ENCODE data around the gene P3H3.

The P3H3 gene

DNA sequence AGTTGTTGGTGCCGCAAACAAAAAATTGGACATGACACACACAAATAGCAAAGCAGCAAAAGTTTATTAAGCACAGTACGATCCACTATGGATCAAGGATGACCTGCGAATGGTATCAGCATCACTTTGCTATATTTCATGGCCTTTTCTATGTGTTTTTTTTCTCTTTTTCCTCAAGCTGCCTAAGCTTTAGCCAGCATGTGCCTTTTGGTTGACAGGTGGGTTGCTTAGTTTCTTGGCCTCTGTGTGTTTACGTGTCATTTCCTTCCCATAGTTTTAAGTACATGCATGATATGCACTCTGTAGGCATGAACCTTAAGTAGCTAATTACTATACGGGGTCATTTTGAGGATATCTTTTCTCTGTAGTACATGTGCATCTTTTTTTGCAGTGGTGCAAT is 29.1 kb upstream of the P3H3 start:
- in situ Hi-C loops (cut with MboI; ENCODE audit: low sequenced_read_pairs): no loop called here

DNA sequence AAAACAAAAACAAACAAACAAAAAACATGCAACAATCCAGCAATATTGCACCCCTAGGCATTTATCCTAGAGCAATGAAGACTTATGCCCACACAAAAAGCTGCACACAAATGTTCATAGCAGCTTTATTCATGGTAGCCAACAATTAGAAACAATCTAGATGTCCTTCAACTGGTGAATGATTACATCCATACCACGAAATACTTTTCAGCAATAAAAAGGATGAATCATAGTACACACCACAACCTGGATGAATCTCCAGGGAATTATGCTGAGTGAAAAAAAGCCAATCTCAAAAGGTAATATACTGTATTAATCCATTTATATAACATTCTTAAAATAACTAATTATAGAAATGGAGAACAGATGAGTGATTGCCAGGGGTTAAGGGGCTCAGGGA is 21.0 kb upstream of the P3H3 start:
- in situ Hi-C loops (cut with MboI; ENCODE audit: low sequenced_read_pairs): no loop called here

DNA sequence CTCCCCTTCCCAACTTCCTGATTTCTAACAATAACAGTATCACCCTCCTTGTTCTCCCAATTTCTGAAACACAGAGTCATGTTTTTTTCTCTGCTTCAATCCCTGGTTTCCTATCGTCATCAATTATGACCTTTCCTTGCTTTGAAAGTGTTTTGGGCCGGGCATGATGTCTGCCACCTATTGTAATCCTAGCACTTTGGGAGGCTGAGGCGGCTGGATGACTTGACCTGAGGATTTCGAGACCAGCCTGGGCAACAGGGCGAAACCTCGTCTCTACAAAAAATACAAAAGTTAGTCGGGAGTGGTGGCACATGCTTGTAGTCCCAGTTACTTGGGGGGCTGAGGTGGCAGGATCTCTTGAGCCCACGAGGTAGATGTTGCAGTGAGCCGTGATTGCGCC is 19.2 kb upstream of the P3H3 start:
- in situ Hi-C loops (cut with MboI; ENCODE audit: low sequenced_read_pairs): no loop called here

DNA sequence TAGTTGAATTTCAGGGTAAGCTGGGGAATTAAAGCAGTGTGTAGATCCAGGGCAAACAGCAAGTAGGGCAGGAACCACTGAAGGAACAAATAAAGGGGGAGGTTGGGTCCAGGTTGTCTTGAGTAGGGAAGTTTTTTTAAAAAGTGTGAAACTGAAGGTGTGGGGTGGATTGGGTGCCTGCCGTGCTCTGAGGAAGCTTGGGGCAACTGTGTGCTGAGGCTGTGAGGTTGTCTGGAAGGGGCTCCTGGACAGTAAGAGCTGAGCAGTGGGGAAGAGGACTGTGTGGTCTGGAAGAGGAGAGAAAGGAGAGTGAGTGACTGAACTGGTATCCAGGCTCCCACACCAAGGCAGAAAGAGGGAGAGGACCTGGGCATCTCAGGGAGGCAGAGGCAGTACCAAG is 17.4 kb upstream of the P3H3 start:
- in situ Hi-C loops (cut with MboI; ENCODE audit: low sequenced_read_pairs): no loop called here

DNA sequence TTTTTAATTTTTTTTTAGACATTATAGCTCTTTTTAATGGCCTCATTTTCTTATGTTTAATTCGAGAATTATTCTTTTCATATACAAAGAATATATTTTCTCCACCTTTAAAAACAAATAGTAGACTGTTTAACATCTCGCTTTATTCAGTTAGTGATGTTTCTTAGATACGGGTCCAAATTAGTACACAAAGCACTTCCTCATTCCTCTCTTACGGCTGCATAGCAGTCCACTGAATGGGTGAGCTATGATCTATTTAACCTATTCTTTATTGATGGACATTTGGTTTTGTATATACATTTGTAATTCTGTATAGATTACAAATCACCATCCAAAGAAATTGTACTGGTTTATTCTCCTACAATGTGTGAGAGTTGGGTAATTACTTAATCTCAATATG is 14.8 kb upstream of the P3H3 start:
- in situ Hi-C loops (cut with MboI; ENCODE audit: low sequenced_read_pairs): no loop called here

DNA sequence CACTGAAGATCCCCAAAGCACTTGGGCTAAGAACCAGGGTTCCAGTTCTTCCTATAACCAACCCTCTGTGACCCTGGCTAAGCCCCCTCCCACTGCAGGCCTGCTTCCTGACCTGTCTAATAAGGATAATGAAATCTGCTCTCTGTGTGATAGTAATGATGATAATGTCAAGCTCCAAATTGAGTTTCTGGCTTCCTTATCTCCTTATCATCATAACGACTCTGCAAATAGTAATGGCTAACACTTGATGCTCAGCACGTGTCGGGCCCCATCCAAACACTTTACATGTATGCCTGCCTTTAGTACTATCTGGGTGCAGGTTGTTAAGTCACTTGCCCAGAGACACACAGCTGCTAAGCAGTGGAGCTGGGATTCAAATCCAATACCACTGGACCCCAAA is 11.6 kb upstream of the P3H3 start:
- in situ Hi-C loops (cut with MboI; ENCODE audit: low sequenced_read_pairs): no loop called here

DNA sequence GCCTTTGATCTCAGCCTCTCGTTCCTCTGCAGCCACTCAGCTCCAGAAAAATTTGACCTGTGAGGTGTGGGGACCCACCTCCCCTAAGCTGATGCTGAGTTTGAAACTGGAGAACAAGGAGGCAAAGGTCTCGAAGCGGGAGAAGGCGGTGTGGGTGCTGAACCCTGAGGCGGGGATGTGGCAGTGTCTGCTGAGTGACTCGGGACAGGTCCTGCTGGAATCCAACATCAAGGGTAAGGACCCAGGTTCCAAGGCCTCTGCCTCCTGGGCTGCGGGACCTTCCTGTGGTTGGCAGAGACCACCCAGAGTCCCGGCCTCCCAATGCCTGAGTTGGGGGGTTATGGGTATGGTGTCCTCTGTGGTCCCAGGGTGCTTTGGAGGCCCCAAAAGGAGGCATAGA is 11.1 kb upstream of the P3H3 start:
- in situ Hi-C loops (cut with MboI; ENCODE audit: low sequenced_read_pairs): no loop called here

DNA sequence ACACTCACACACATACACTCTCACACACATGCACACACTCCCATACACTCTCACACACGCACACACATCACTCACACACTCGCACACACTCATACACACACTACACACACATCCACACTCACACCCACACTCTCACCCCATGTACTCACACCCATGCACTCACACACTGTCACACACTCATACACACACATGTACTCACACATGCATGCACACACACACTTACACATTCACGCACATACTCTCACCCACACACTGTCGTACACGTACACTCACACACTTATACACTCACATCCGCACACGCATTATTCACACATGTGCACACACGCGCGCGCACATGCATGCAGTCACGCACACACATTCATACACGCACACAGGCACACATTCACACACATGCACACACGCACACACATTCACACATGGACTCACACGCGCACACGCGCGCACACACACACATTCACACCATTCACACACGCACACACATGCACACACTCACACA is 10.5 kb upstream of the P3H3 start:
- in situ Hi-C loops (cut with MboI; ENCODE audit: low sequenced_read_pairs): no loop called here

DNA sequence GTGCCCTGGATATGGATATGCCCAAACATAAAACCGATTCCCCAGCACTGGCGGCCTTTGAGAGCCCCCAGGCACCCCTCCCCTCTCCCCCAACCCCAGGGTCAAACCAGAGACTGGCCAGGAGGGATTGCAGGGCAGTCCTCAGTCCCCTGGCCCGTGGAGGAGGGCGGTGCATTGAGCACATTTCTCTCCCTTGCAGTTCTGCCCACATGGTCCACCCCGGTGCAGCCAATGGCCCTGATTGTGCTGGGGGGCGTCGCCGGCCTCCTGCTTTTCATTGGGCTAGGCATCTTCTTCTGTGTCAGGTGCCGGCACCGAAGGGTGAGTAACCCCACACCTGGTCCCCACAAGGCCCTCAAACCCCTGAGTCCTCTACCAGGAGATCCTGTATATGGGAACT is 10.0 kb upstream of the P3H3 start:
- in situ Hi-C loops (cut with MboI; ENCODE audit: low sequenced_read_pairs): no loop called here

DNA sequence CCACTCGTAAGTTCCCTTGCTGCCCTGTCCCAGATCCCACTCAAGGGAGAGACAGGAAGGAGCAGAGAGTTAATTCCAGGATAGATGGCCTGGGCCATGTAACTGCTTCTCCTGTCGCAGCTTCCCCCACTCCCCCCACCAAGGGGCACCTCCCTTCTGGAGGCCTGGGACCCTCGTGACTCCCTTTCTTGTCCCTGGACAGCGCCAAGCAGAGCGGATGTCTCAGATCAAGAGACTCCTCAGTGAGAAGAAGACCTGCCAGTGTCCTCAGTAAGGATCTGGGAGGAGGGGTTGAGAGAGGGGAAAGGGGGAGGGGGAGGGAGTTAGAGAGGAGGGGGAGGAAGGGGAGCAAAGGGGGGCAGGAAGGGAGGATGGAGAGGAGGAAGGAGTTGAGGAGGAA is 9.6 kb upstream of the P3H3 start:
- in situ Hi-C loops (cut with MboI; ENCODE audit: low sequenced_read_pairs): no loop called here

DNA sequence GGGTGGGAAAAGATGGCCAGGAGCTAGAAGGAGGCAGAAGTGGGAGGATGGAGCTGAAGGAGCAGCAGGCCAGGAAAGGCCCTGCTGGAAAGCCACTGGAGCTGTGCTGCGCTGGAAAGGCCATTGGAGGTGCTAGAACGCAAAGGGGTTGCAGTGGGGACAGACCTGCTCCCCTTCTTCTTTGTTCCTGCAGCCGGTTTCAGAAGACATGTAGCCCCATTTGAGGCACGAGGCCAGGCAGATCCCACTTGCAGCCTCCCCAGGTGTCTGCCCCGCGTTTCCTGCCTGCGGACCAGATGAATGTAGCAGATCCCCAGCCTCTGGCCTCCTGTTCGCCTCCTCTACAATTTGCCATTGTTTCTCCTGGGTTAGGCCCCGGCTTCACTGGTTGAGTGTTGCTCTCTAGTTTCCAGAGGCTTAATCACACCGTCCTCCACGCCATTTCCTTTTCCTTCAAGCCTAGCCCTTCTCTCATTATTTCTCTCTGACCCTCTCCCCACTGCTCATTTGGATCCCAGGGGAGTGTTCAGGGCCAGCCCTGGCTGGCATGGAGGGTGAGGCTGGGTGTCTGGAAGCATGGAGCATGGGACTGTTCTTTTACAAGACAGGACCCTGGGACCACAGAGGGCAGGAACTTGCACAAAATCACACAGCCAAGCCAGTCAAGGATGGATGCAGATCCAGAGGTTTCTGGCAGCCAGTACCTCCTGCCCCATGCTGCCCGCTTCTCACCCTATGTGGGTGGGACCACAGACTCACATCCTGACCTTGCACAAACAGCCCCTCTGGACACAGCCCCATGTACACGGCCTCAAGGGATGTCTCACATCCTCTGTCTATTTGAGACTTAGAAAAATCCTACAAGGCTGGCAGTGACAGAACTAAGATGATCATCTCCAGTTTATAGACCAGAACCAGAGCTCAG is 8.8 kb upstream of the P3H3 start:
- in situ Hi-C loops (cut with MboI; ENCODE audit: low sequenced_read_pairs): loop anchor here (10.0 kb wide), 1 partner anchor 65 kb away; the partner anchor contains the start of gene MLF2

DNA sequence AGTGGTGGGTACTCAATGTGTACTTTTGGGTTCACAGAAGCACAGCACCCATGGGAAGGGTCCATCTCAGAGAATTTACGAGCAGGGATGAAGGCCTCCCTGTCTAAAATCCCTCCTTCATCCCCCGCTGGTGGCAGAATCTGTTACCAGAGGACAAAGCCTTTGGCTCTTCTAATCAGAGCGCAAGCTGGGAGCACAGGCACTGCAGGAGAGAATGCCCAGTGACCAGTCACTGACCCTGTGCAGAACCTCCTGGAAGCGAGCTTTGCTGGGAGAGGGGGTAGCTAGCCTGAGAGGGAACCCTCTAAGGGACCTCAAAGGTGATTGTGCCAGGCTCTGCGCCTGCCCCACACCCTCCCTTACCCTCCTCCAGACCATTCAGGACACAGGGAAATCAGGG is 8.0 kb upstream of the P3H3 start:
- in situ Hi-C loops (cut with MboI; ENCODE audit: low sequenced_read_pairs): loop anchor here (10.0 kb wide), 1 partner anchor 65 kb away; the partner anchor contains the start of gene MLF2

DNA sequence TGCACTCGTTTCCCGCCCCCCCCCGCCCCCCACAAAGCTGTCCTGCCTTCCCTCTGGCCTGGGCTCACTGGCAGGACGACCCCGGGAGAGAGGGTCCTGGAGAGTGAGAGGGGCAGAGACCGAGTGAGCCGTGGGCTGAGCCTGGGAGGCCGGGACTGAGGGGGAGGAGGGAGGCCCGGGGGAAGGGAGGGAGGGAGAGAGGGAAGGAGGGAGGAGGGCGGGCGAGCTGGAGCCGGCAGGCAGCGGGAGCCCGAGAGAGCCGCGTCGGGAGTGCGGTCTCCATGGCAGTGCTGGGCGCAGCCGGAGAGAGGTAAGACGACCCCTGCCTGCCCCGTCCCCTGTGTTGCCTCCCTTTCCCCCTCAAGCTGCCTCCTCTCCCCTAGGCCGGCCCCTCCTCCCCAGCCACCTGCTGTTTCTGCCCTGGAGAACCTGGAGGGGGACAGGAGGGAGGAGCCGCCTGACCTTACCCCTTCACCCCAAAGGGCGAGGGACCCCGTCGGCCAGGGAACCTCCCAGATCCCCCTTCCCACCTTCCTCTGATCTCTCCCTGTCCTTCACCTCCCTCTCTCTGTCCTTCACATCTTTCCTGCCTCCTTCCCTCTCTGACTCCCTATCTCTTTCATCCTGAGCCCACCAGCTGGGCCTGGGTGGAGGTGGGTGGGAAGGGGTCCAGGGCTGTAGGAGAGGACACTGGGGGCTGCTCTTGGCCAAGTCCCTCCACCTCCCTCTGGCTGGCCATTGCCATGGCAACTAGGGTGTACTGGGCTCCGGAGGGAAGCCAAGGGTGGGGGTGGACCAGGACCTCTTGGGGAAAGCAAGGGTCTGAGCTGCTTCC is 6.4 kb upstream of the P3H3 start, which contains the start of gene GPR162:
Gene GPR162 (plus strand): TSS at position 231 of the 835 bp plus-strand sequence. CDS start 2,078 bp downstream, outside the sequence.
- in situ Hi-C loops (cut with MboI; ENCODE audit: low sequenced_read_pairs): loop anchor here (10.0 kb wide), 1 partner anchor 67 kb away; the partner anchor contains the start of gene MLF2

DNA sequence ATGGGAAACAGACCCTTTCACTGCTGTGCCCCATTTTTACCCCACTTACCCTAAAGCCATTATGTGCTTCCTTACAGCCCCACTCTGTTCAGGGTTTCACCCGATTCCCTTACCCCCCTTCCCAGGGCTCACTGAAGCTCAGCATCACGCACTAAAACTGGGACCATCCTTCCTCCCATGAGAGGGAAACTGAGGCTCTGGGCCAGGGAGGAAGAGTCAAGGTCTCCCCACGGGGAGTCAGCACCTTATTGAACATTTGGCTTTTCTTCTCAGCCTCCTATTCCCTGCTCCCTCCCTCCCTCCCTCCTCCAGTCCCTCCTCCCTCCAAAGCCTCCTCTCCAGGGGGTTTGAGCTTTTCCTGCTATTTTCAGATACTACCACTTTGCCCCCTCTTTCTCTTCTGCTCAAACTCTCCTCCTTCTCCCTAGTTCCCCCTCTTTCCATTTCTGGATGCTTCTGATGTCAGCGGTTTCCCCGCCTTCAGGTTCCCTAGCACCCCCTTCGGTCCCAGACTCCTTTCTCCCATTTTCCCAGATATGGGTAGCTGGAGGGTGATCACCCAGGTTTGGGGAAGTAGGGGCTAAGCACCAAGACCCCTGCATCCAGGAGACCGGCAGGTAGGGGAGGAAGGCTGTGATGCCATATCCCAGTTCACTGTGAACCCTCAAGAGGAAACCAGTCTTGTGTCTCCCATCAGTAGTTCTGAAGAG is 5.6 kb upstream of the P3H3 start:
- in situ Hi-C loops (cut with MboI; ENCODE audit: low sequenced_read_pairs): loop anchor here (10.0 kb wide), 1 partner anchor 68 kb away; the partner anchor contains the start of gene MLF2

DNA sequence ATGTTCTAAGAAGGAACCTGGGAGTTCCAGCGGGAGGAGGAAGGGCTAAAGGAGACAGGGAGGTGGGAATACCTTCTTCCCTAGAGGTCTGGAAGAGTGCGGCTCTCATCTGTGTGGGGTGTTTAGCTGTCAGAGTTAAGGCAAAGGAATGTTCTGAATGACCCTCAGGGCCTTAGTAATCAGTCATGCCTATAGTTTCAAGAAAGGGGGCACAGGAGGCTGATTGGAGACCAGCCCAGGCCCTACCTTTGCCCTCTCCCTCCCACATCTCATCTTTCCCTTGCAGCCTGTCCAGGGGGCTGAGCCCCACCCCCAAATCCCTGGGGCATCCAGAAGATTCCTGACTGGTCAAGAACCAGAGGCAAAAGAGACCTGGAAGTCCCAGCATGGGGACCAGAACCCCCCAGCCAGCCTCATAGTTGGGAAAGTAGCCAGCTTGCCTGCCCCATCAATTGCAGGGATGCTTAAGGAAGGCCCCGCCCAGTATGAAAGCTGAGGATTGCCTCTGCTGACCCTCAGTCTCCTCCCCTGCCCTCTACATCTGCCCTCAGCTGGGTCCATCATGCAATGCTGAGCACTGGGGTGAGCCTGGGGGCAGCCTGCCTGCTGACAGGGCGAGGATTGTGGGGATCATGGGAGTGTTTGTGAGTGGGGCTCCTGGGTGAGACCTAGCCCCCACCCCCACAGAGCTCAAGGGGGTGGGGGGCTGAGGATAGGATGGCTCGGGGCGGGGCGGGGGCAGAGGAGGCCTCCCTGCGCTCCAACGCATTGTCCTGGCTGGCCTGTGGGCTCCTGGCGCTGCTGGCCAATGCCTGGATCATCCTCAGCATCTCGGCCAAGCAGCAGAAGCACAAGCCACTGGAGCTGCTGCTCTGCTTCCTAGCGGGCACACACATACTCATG is 4.8 kb upstream of the P3H3 start:
- in situ Hi-C loops (cut with MboI; ENCODE audit: low sequenced_read_pairs): loop anchor here (10.0 kb wide), 1 partner anchor 69 kb away; the partner anchor contains the start of gene MLF2

DNA sequence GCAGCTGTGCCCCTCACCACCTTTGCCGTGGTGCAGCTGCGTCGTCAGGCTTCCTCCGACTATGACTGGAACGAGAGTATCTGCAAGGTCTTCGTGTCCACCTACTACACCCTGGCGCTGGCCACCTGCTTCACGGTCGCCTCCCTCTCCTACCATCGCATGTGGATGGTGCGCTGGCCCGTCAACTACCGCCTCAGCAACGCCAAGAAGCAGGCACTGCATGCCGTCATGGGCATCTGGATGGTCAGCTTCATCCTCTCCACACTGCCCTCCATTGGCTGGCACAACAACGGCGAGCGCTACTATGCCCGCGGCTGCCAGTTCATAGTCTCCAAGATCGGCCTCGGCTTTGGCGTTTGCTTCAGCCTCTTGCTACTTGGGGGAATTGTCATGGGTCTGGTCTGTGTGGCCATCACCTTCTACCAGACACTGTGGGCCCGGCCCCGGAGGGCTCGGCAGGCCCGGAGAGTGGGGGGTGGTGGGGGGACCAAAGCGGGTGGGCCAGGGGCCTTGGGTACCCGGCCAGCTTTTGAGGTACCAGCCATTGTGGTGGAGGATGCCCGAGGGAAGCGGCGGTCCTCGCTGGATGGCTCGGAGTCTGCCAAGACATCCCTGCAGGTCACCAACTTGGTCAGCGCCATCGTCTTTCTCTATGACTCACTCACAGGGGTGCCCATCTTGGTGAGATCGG is 4.0 kb upstream of the P3H3 start:
- in situ Hi-C loops (cut with MboI; ENCODE audit: low sequenced_read_pairs): loop anchor here (10.0 kb wide), 1 partner anchor 69 kb away; the partner anchor contains the start of gene MLF2

DNA sequence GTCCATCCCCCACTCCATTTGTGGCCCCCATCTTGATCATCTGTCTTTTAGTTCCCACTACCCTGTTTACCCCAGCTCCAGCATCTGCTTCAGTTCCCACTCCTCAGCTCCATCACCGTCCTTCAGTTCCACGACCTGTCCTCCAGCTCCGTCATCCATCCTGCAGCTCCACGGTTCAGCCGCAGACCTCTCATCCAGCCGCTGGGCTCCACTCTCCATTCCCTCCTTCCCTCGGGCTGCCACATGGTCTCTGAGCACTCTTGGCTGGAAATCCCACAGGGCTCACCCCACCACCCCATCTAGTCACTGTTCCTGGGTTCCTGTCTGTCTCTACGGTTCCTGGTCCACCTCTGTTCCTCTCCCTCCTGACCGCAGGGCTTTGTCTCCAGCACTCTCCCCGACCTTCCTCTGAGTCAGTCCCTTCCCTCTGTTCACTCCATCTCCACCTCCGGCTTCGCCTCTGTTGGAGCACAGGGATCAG is 3.3 kb upstream of the P3H3 start:
- in situ Hi-C loops (cut with MboI; ENCODE audit: low sequenced_read_pairs): loop anchor here (10.0 kb wide), 1 partner anchor 70 kb away; the partner anchor contains the start of gene MLF2

DNA sequence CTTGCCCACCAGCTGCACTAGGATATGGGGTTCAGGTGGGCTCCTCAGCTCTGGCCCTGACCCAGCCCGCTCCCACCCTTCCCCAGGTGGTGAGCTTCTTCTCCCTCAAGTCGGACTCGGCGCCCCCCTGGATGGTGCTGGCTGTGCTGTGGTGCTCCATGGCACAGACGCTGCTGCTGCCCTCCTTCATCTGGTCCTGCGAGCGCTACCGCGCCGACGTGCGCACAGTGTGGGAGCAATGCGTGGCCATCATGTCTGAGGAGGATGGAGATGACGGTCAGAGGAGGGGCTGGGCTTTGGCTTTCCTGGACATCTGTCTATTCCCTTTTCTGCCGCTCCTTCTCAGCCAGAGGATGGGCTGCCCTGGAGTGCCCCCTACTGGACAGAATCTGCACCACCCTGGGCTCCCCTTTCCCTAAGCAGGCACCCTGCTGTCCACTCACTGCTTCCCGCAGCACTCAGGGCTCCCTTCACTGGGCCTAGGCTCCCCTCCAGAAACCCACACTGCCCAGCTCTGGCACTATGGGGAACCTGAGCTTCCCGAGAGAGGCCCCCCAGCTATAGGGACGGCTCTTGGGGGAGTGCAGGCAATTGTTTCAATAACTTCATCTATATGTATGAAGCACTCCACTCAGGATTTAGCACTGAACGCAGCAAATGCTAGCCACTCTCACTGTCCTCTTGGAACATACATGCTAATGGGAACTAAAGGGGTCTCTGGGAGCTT is 2.6 kb upstream of the P3H3 start:
- in situ Hi-C loops (cut with MboI; ENCODE audit: low sequenced_read_pairs): loop anchor here (10.0 kb wide), 1 partner anchor 71 kb away; the partner anchor contains the start of gene MLF2
